Left ventricle myocardium superior (tissue), 1 donor: Measurements from ENCODE around the gene NUAK2. TPM values are rescaled to one million over a fixed set of nuclear protein-coding genes. Genes with fewer than 3 reads are reported as not detected.
A peak's percentile ranks its signal among the peaks of the same experiment; 100 is the strongest.
"Not testable (repeated sequence)": the region's sequence is repeated elsewhere in the genome, so short reads cannot be mapped to it uniquely, and the experiment has no call there.

Experiments
- ATAC-seq: fragments of 200-7000 bp; cut with Tn5 transposase; one replicate; pipeline ENCODE4 v1.9.1; 2020; ENCODE audit warnings: mild to moderate bottlenecking, moderate library complexity
- DNase-seq: peaks from one replicate; pipeline ENCODE4 v3.0.0-alpha.2; 2020
- intact Hi-C: fragments of 100-400 bp; cut with micrococcal nuclease; formaldehyde crosslinking; loops from one replicate; pipeline ENCODE4 v1.11.0; 2022
- total RNA-seq: library from RNA; stranded (reverse); fragmentation: NEBNext Ultra II Directional; extraction: Animal tissue kit (Norgen Biotek cat#: 25700); gene quantifications from one replicate; pipeline ENCODE4 v1.2.1, GENCODE V29; 2021
- donor health status: DM: no; HTN: yes; CAD: no; lungs with severe emphysema.

Gene NUAK2
- total RNA-seq, 1 donor from 2014 or later, result 1.5 TPM

- ATAC-seq, result no peak
- intact Hi-C loops, result no loop called here
- no peak for DNase-seq
Observed at GRCh38 chr1:205303247-205303888, 18.2 kb downstream of the NUAK2 start.

GRCh38 chr1:205301842-205302588, 19.5 kb downstream of the NUAK2 start:
- intact Hi-C loops, result no loop called here
- DNase-seq, result no peak
- no peak for ATAC-seq

- ATAC-seq, result peak; percentile 56
- intact Hi-C loops, result no loop called here
- no peak for DNase-seq
Observed at GRCh38 chr1:205301205-205301821, 20.2 kb downstream of the NUAK2 start.

- no peak for DNase-seq
- intact Hi-C loops, result no loop called here
- no peak for ATAC-seq
Observed at GRCh38 chr1:205300149-205300548, 21.4 kb downstream of the NUAK2 start.

GRCh38 chr1:205298191-205298994, 23.2 kb downstream of the NUAK2 start:
- intact Hi-C loops, result no loop called here
- ATAC-seq (no peak), DNase-seq (no peak)

GRCh38 chr1:205297546-205298177, 23.9 kb downstream of the NUAK2 start:
- intact Hi-C loops, DNase-seq, ATAC-seq: not testable (repeated sequence)

GRCh38 chr1:205296154-205296553, 25.4 kb downstream of the NUAK2 start:
- ATAC-seq (no peak), DNase-seq (no peak)
- intact Hi-C loops, result no loop called here

- ATAC-seq (no peak), DNase-seq (no peak)
- intact Hi-C loops, result no loop called here
Observed at GRCh38 chr1:205294934-205295333, 26.6 kb downstream of the NUAK2 start.

- peak; percentile 81 for ATAC-seq
- no peak for DNase-seq
- intact Hi-C loops, result no loop called here
Observed at GRCh38 chr1:205294175-205294917, 27.2 kb downstream of the NUAK2 start.

- intact Hi-C loops, result no loop called here
- no peak for ATAC-seq
- no peak for DNase-seq
Observed at GRCh38 chr1:205293350-205294074, 28.0 kb downstream of the NUAK2 start.

- intact Hi-C loops, result no loop called here
- no peak for ATAC-seq
- no peak for DNase-seq
Observed at GRCh38 chr1:205291596-205291995, 29.9 kb downstream of the NUAK2 start.

GRCh38 chr1:205287767-205288559, 33.6 kb downstream of the NUAK2 start:
- intact Hi-C loops, result no loop called here
- ATAC-seq (peak; percentile 58), DNase-seq (no peak)

- DNase-seq (no peak), ATAC-seq (no peak)
- intact Hi-C loops, result no loop called here
Observed at GRCh38 chr1:205287076-205287475, 34.5 kb downstream of the NUAK2 start.

GRCh38 chr1:205286335-205286950, 35.1 kb downstream of the NUAK2 start:
- ATAC-seq (no peak), DNase-seq (no peak)
- intact Hi-C loops, result no loop called here

- intact Hi-C loops, result no loop called here
- ATAC-seq (peak; percentile 9), DNase-seq (no peak)
Observed at GRCh38 chr1:205285381-205286101, 36.0 kb downstream of the NUAK2 start.
